ENCODE measurements around the gene DLG2. TPM values are rescaled to one million over a fixed set of nuclear protein-coding genes. Genes with fewer than 3 reads are reported as not detected.

The DLG2 gene
- total RNA-seq, 1 donor from 2014 or later: 174 TPM

- FAIRE-seq (no peak), DNase-seq (ENCODE audit: low spot score in 2 of 2) (no peak)
These were observed 1602.9 kb downstream of the DLG2 start for GRCh38 chr11:84024266-84024665.

GRCh38 chr11:84022695-84023094, 1604.4 kb downstream of the DLG2 start:
- DNase-seq (ENCODE audit: low spot score in 2 of 2): no peak
- FAIRE-seq: no peak

- FAIRE-seq: peak; percentile 92
- DNase-seq (ENCODE audit: low spot score in 2 of 2): peak in 1 of 2 donors; percentile 1
These were observed 1604.9 kb downstream of the DLG2 start for GRCh38 chr11:84022201-84022600.

GRCh38 chr11:84021291-84021690, 1605.9 kb downstream of the DLG2 start:
- FAIRE-seq: no peak

GRCh38 chr11:84019571-84020194, 1607.5 kb downstream of the DLG2 start:
- FAIRE-seq (no peak), DNase-seq (ENCODE audit: low spot score in 2 of 2) (no peak)

More at GRCh38 chr11:84021291-84021690, 1605.9 kb downstream of the DLG2 start:
- DNase-seq (ENCODE audit: low spot score in 2 of 2): no peak

- FAIRE-seq: no peak
These were observed 1612.6 kb downstream of the DLG2 start for GRCh38 chr11:84014539-84014938.

GRCh38 chr11:84012171-84012826, 1614.8 kb downstream of the DLG2 start:
- DNase-seq (ENCODE audit: low spot score in 2 of 2) (no peak), FAIRE-seq (no peak)

More at GRCh38 chr11:84014539-84014938, 1612.6 kb downstream of the DLG2 start:
- DNase-seq (ENCODE audit: low spot score in 2 of 2): no peak

GRCh38 chr11:84003181-84003580, 1624.0 kb downstream of the DLG2 start:
- FAIRE-seq (no peak), DNase-seq (ENCODE audit: low spot score in 2 of 2) (no peak)

GRCh38 chr11:83998921-83999320, 1628.2 kb downstream of the DLG2 start:
- FAIRE-seq (no peak), DNase-seq (ENCODE audit: low spot score in 2 of 2) (no peak)

GRCh38 chr11:83990160-83990733, 1636.9 kb downstream of the DLG2 start:
- FAIRE-seq (no peak), DNase-seq (ENCODE audit: low spot score in 2 of 2) (no peak)

GRCh38 chr11:83982825-83983224, 1644.3 kb downstream of the DLG2 start:
- FAIRE-seq (peak; percentile 92), DNase-seq (ENCODE audit: low spot score in 2 of 2) (no peak)

GRCh38 chr11:83979593-83979992, 1647.6 kb downstream of the DLG2 start:
- DNase-seq (ENCODE audit: low spot score in 2 of 2) (no peak), FAIRE-seq (no peak)

GRCh38 chr11:83978942-83979341, 1648.2 kb downstream of the DLG2 start:
- FAIRE-seq: no peak
- no peak for DNase-seq (ENCODE audit: low spot score in 2 of 2)

GRCh38 chr11:83976086-83976485, 1651.1 kb downstream of the DLG2 start:
- no peak for DNase-seq (ENCODE audit: low spot score in 2 of 2)
- FAIRE-seq: no peak

GRCh38 chr11:83972536-83972935, 1654.6 kb downstream of the DLG2 start:
- DNase-seq (ENCODE audit: low spot score in 2 of 2): no peak
- no peak for FAIRE-seq

- DNase-seq (ENCODE audit: low spot score in 2 of 2): no peak
- no peak for FAIRE-seq
These were observed 1656.1 kb downstream of the DLG2 start for GRCh38 chr11:83971063-83971462.

GRCh38 chr11:83970061-83970671, 1657.0 kb downstream of the DLG2 start:
- no peak for DNase-seq (ENCODE audit: low spot score in 2 of 2)

GRCh38 chr11:83957038-83957900, 1669.9 kb downstream of the DLG2 start:
- DNase-seq (ENCODE audit: low spot score in 2 of 2): no peak
- no peak for FAIRE-seq

More at GRCh38 chr11:83970061-83970671, 1657.0 kb downstream of the DLG2 start:
- no peak for FAIRE-seq

- no peak for FAIRE-seq
- no peak for DNase-seq (ENCODE audit: low spot score in 2 of 2)
These were observed 1670.9 kb downstream of the DLG2 start for GRCh38 chr11:83956119-83956697.

GRCh38 chr11:83954780-83955179, 1672.4 kb downstream of the DLG2 start:
- DNase-seq (ENCODE audit: low spot score in 2 of 2) (no peak), FAIRE-seq (no peak)
